Transverse colon (tissue), 4 donors: Measurements from ENCODE around the gene TET2.

Source experiments
- EP300 ChIP-seq: sonication (generic); formaldehyde crosslinking; IDR thresholded peaks from one replicate; pipeline ENCODE4 v1.6.1; 2017; ENCODE audit warnings: antibody characterized with exemption, low read depth
- POLR2A ChIP-seq: fragments of 450-650 bp; IDR thresholded peaks from one replicate; pipeline ENCODE4 v1.6.1; 2016; ENCODE audit warnings: antibody characterized with exemption, mild to moderate bottlenecking, moderate library complexity
- POLR2AphosphoS5 ChIP-seq, 3 donors: sonication (generic); formaldehyde crosslinking; IDR thresholded peaks; one replicate each; pipeline ENCODE4 v1.6.1; 2016; ENCODE audit warnings: antibody characterized with exemption in 3 of 3
- TF ChIP-seq, protein P1 (sequence below), 5 experiments: fragments of 200-600 bp in 3 of 5; fragments of 450-650 bp in 2 of 5; sonication (generic) in 3 of 5; IDR thresholded peaks; 1 replicate in 2 of 5; 2 replicates in 3 of 5; pipeline ENCODE4 v1.5.1; 2016 to 2017; ENCODE audit warnings: antibody characterized with exemption in 5 of 5, inconsistent platforms in 3 of 5, mild to moderate bottlenecking in 2 of 5, moderate library complexity in 1 of 5

- no peak for TF ChIP-seq POLR2A
- no peak for TF ChIP-seq EP300
- TF ChIP-seq, protein P1, sequence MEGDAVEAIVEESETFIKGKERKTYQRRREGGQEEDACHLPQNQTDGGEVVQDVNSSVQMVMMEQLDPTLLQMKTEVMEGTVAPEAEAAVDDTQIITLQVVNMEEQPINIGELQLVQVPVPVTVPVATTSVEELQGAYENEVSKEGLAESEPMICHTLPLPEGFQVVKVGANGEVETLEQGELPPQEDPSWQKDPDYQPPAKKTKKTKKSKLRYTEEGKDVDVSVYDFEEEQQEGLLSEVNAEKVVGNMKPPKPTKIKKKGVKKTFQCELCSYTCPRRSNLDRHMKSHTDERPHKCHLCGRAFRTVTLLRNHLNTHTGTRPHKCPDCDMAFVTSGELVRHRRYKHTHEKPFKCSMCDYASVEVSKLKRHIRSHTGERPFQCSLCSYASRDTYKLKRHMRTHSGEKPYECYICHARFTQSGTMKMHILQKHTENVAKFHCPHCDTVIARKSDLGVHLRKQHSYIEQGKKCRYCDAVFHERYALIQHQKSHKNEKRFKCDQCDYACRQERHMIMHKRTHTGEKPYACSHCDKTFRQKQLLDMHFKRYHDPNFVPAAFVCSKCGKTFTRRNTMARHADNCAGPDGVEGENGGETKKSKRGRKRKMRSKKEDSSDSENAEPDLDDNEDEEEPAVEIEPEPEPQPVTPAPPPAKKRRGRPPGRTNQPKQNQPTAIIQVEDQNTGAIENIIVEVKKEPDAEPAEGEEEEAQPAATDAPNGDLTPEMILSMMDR (IDR thresholded peaks at IDR 0.05) = no peak
- TF ChIP-seq POLR2AphosphoS5 (IDR thresholded peaks at IDR 0.05) = no peak
These were observed 78.8 kb downstream of the TET2 start for GRCh38 chr4:105225500-105225899.
